ENCODE results near the gene B3GNT7.

DNA sequence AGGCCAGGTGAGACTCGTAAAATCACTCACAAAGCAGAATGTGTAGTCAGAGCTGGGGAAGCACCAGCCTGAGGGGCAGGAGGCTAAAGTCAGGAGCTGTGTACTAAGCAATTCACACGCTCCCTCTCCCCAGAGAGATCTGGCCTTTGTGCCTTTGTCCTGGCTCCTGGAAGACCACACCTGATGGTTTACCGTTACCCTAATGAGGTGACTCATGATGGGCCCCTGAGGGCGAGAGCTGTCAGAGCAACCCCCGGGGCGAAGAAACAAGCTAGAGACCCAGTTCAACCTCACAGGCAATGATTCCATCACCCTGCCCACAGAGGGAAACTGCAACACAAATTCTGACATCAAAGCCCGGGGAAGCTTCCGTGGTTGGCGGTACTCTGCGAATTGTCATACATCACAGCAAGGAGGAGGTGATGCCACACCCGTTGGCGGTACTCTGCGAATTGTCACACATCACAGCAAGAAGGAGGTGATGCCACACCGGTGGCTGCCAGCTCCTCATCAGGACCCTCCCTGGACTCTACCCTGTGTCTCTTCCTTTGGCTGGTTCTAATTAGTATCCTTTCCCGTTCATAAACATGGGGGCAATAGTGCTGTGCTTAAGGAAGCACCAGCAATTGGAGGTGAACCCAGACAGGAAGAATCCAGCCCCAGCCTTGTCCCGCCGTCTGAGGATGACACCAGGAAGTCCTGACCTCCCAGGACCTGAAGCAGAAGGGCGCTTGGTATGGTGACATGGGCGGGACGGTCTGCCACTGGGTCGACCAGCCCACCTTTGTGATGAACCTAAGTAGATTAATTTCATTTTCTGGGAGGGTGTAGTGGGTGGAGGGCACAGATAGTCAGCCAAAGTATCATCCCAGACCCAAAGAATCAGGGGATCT, 30.5 kb downstream of the B3GNT7 start:
- TF ChIP-seq, protein P1, sequence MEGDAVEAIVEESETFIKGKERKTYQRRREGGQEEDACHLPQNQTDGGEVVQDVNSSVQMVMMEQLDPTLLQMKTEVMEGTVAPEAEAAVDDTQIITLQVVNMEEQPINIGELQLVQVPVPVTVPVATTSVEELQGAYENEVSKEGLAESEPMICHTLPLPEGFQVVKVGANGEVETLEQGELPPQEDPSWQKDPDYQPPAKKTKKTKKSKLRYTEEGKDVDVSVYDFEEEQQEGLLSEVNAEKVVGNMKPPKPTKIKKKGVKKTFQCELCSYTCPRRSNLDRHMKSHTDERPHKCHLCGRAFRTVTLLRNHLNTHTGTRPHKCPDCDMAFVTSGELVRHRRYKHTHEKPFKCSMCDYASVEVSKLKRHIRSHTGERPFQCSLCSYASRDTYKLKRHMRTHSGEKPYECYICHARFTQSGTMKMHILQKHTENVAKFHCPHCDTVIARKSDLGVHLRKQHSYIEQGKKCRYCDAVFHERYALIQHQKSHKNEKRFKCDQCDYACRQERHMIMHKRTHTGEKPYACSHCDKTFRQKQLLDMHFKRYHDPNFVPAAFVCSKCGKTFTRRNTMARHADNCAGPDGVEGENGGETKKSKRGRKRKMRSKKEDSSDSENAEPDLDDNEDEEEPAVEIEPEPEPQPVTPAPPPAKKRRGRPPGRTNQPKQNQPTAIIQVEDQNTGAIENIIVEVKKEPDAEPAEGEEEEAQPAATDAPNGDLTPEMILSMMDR (conservative IDR thresholded peaks at IDR 0.05 in 1 of 2, IDR thresholded peaks at IDR 0.05 in 1 of 2; ENCODE audit: extremely low read depth in 1 of 2, insufficient read depth in 1 of 2, low read depth in 1 of 2, low read length in 2 of 2) = no peak
- TF ChIP-seq EZH2 (IDR thresholded peaks at IDR 0.05; ENCODE audit: borderline replicate concordance, low read length) = no peak

Measured in mammary epithelial cell (primary cell).